ENCODE data around the gene P2RY13.

DNA sequence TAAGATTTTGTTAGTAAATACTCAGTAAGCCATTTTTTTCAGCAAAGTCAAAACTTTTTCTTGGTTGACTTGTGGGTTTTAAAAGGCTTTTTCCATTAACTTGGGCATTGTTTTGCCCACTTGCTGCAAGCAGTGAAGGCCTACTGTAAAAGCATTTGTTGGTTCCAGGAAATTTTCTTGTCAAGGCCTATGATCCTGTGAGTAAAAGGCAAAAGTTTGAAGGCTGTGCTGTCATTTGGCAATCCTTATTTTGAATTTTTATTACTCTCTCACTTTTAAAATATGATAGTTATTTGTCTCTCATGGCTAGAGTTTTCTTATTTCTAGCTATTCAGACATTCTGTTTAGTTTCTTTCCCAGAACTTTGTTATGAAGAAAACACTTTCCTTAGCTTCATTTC lies 42.2 kb upstream of the P2RY13 start:
- TF ChIP-seq, protein P1, sequence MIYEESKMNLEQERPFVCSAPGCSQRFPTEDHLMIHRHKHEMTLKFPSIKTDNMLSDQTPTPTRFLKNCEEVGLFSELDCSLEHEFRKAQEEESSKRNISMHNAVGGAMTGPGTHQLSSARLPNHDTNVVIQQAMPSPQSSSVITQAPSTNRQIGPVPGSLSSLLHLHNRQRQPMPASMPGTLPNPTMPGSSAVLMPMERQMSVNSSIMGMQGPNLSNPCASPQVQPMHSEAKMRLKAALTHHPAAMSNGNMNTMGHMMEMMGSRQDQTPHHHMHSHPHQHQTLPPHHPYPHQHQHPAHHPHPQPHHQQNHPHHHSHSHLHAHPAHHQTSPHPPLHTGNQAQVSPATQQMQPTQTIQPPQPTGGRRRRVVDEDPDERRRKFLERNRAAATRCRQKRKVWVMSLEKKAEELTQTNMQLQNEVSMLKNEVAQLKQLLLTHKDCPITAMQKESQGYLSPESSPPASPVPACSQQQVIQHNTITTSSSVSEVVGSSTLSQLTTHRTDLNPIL (CRISPR knock-in tag; IDR thresholded peaks at IDR 0.05; ENCODE audit: low read depth), result no peak
- TF ChIP-seq PPARA (CRISPR knock-in tag; IDR thresholded peaks at IDR 0.05; ENCODE audit: borderline replicate concordance) (no peak), ZFP3 (CRISPR knock-in tag; IDR thresholded peaks at IDR 0.05) (no peak), ZNF565 (CRISPR knock-in tag; conservative IDR thresholded peaks at IDR 0.05; ENCODE audit: low read depth) (no peak), CSDC2 (CRISPR knock-in tag; IDR thresholded peaks at IDR 0.05) (no peak), ZNF70 (CRISPR knock-in tag; IDR thresholded peaks at IDR 0.05) (no peak), ZNF8 (CRISPR knock-in tag; IDR thresholded peaks at IDR 0.05) (no peak), RARB (CRISPR knock-in tag; IDR thresholded peaks at IDR 0.05) (no peak)
- TF ChIP-seq, protein P2, sequence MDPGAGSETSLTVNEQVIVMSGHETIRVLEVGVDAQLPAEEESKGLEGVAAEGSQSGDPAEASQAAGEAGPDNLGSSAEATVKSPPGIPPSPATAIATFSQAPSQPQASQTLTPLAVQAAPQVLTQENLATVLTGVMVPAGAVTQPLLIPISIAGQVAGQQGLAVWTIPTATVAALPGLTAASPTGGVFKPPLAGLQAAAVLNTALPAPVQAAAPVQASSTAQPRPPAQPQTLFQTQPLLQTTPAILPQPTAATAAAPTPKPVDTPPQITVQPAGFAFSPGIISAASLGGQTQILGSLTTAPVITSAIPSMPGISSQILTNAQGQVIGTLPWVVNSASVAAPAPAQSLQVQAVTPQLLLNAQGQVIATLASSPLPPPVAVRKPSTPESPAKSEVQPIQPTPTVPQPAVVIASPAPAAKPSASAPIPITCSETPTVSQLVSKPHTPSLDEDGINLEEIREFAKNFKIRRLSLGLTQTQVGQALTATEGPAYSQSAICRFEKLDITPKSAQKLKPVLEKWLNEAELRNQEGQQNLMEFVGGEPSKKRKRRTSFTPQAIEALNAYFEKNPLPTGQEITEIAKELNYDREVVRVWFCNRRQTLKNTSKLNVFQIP (CRISPR knock-in tag; IDR thresholded peaks at IDR 0.05; ENCODE audit: borderline replicate concordance, low read depth), result no peak
